DMS 273 treated with DMSO at 0.1 percent for 48 hours (cell line): Measurements from ENCODE around the gene LSM14A.
"Not testable (repeated sequence)": the region's sequence is repeated elsewhere in the genome, so short reads cannot be mapped to it uniquely, and the experiment has no call there.

Experiments used
- DNase-seq: peaks from one replicate; lab custom pipeline; 2025; lab: John Stamatoyannopoulos, UW

Gene LSM14A

DNA sequence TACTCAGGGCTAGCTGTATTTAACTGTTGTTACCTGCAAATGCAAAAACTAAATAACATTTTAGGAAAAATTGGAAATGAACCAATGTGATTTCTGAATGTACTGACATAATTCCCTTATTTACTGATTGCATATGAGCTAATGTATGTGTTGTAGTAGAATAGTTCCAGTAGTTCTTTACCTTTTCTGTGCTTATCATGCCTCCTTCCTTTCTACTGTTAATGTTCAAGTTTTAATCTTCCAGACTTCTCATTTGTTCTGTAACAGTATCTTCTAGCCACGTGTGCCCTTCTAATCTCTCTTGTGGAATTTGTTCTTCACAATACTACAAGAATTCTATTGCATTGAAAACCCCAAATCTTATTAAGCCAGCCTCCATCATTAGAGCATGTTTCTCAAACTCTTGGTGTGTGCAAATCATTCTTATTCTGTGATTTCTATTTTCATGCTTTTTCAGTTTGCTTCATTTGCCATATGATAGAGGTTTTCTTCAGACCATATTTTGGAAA, 17.7 kb downstream of the LSM14A start:
- DNase-seq = no peak

DNA sequence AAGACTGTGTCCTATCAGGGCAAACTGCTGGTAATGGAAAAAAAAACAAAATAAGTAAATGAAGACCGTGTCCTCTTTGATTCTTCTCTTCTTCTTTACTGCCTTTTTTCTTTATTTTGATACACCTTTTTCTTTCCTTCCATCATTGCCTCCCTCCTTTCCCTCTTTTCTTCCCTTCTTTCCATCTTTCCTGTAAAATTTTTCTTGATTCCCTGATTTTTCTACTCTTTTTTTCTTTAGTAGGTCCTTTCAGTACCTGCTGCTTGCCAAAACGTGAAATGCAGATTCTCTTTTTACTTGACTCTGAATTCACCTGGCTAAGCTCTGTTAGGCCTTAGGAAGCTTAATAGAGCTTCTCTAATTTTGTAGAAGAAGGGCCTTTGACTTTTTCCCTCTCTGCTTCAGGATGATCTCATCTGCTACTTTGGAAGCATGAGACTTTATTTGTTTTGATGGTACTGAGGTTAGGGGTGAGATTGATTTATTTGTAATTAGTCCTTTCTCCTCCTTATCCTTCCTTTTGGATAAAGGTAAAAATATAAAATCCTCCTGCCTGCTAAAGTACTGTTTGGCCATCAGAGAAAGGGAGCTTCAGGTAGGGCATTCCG, 19.2 kb downstream of the LSM14A start:
- no peak for DNase-seq

DNA sequence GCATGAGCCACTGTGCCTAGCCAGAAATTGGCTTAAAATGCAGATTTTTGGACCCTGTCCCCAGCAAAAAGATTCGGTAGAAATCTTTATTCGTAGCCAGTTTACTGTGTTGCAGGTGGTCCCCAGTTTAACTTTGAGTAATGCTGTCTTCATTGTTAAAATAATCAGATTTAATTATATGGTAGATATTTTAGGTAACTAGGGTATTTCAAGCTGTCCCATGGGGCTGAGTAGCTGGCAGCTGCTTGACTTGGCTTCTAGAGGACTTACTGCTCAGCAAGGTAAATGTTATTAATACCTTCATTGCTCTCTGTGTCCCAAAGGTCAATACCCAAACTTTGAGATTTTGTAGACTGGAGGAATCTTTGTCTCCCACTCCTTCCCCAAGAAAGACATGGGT, 21.1 kb downstream of the LSM14A start:
- no peak for DNase-seq

- no peak for DNase-seq
These were observed 21.6 kb downstream of the LSM14A start for GRCh38 chr19:34193876-34194275.

DNA sequence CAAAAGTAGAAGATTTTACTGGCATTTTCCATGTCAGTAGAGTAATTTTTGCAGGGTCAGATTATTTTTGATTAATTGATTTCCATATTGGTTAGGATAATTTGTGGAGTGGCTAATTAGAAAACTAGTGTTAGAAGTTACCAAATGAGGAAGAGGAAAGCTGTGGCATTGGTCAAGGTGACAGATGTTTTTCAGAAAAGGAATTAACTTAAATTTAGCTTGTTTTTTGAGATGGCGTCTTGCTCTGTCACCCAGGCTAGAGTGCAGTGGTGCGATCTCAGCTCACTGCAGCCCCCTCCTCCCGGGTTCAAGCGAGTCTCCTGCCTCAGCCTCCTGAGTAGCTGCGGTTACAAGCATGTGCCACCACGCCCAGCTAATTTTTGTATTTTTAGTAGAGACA, 28.8 kb downstream of the LSM14A start:
- no peak for DNase-seq

DNA sequence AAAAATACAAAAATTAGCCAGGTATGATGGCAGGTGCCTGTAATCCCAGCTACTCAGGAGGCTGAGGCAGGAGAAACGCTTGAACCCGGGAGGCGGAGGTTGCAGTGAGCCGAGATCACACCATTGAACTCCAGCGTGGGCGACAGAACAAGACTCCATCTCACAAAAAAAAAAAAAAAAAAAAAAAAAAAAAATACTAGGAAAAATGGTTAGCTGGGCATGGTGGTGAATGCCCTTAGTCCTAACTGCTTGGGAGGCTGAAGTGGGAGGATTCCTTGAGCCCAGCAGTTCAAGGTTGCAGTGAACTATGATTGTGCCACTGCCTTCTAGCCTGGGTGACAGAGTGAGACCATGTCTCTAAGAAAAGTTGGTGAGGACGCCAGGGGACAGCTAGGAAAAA, 33.0 kb downstream of the LSM14A start:
- not testable (repeated sequence) for DNase-seq

DNA sequence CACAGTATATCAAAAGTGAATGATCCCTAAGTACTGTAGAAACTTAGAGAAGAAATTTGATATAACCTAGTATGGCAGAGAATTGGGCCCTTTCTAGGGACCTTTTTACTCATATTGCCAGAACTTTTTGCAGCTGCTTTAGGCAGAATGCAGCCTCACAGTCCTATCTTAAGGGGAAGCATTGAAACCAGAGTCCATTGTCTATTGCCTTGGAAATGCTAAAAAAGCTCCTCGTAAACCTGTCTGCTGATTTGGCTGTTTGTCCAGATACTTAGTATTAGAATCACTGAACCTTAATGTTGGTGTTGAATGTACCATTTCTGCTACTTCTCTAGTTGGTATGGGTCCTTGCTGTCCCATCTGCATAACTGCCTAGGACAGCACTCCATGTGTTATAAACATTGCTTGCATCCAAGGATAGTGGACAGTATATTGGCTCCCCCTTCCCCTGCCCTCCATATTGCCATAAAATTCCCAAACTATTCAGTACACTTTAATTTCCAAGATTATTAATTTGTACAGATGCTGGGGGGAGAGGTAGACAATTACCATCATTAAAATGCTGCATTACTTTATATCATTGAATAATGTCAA, 36.1 kb downstream of the LSM14A start:
- DNase-seq = no peak

- no peak for DNase-seq
These were observed 37.4 kb downstream of the LSM14A start for GRCh38 chr19:34209726-34210125.

GRCh38 chr19:34213283-34213682, 41.0 kb downstream of the LSM14A start:
- DNase-seq = no peak

- DNase-seq = no peak
These were observed 41.7 kb downstream of the LSM14A start for GRCh38 chr19:34214040-34214439.

- peak; percentile 28 for DNase-seq
These were observed 42.8 kb downstream of the LSM14A start for GRCh38 chr19:34215006-34215665.

- DNase-seq = no peak
These were observed 43.3 kb downstream of the LSM14A start for GRCh38 chr19:34215666-34216038.

DNA sequence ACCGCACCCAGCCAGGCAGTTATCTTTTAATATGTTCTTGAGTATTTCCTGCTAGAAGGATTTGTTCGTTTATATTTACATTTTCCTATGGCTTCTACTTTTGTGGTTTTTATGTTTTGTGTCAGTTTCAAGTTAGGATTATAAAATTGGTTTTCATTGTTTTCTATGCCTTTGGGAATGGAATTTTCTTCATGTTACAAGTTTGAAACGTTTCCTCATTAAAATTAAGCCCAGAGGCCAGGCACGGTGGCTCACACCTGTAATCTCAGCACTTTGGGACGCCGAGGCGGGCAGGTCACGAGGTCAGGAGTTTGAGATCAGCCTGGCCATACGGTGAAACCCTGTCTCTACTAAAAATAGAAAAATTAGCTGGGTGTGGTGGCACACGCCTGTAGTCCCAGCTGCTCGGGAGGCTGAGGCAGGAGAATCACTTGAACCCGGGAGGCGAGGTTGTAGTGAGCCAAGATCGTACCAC, 44.5 kb downstream of the LSM14A start:
- not testable (repeated sequence) for DNase-seq

- peak; percentile 40 for DNase-seq
These were observed 45.9 kb downstream of the LSM14A start for GRCh38 chr19:34217952-34218817.

- no peak for DNase-seq
These were observed 46.5 kb downstream of the LSM14A start for GRCh38 chr19:34218818-34219164.

- DNase-seq = peak; percentile 41
These were observed 48.3 kb downstream of the LSM14A start for GRCh38 chr19:34220472-34221063.

- no peak for DNase-seq
These were observed 50.1 kb downstream of the LSM14A start for GRCh38 chr19:34222386-34222785.

DNA sequence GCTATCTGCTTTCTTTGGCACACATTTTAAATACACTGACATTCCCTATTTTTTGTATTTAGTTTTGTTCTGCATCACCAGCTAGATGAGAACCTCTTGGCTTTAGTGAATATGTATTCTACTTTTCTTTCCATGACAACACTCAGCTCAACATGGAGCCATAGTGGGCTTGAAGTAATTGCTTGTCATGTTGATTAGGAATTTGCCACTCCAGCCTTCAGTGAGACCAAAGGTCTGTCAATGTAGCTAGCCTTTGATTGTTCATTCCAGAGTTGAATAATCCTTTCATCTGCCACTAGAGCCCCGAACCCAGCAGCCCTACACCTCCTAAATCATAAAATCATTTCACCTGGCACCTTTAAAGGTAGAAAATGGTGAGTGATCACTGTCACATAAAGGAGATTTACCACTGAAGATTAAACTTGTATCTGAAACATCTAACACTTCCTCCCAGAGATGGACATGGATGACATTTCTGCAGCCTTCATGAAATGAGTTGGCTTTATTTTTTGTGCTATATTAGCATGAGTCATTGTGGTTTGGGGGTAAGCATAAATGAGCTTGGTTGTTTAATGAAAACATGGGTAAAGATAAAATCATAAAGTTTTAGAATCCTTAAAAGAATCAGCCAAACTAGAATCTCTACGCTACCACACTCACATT, 52.8 kb downstream of the LSM14A start:
- no peak for DNase-seq

- DNase-seq = no peak
These were observed 53.3 kb downstream of the LSM14A start for GRCh38 chr19:34225659-34226015.

- no peak for DNase-seq
These were observed 53.7 kb downstream of the LSM14A start for GRCh38 chr19:34226036-34226435.

DNA sequence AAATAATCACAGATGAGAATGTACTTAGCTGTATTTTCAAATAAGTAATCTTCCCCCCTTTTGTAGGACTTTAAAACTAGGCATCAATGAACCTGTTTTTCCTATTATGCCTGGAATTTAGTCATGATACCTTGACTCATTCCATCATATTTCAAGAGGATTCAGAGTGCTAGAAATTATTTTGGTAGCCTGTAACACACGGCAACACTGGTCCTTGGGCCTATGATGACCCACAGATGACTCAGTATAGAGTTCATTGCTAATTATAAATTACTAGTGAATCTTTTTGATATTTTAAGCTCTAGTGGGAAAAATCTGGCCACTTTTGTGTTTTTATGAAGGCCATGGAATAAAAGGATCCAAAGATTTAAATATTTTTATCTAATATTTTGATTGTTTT, 56.0 kb downstream of the LSM14A start:
- DNase-seq = no peak

- DNase-seq = no peak
These were observed 56.5 kb downstream of the LSM14A start for GRCh38 chr19:34228762-34229161.
